Chondrocyte (in vitro differentiated cells): ENCODE measurements around the gene NR2C2. TPM values are rescaled to one million over a fixed set of nuclear protein-coding genes. Genes with fewer than 3 reads are reported as not detected.

Experiments used
- DNase-seq: peaks from one replicate; pipeline ENCODE4 v3.0.0; 2021; ENCODE audit warnings: mixed read lengths, low spot score
- H3K27ac Mint-ChIP-seq: one replicate; pipeline ENCODE4 v1.8.0; 2021; ENCODE audit warnings: mild to moderate bottlenecking, moderate library complexity, mixed read lengths; ENCODE audit not compliant: unreplicated experiment
- H3K27me3 Mint-ChIP-seq: 2 replicates; pipeline ENCODE4 v1.8.0; 2021; ENCODE audit warnings: low read depth, mixed read lengths
- H3K36me3 Mint-ChIP-seq: 2 replicates; pipeline ENCODE4 v1.8.0; 2021; ENCODE audit warnings: low read depth, mixed read lengths
- H3K4me1 Mint-ChIP-seq: 2 replicates; pipeline ENCODE4 v1.8.0; 2021; ENCODE audit warnings: low read depth, mild to moderate bottlenecking, mixed read lengths
- H3K4me3 Mint-ChIP-seq: one replicate; pipeline ENCODE4 v1.8.0; 2021; ENCODE audit warnings: mild to moderate bottlenecking, moderate library complexity, mixed read lengths; ENCODE audit not compliant: unreplicated experiment
- H3K9me3 Mint-ChIP-seq: 2 replicates; pipeline ENCODE4 v1.8.0; 2021; ENCODE audit warnings: low read depth, mixed read lengths
- CTCF ChIP-seq: fragments of 200-600 bp; sonication (generic); IDR thresholded peaks from 2 replicates; pipeline ENCODE4 v1.5.0; 2021; ENCODE audit warnings: antibody characterized with exemption, mild to moderate bottlenecking, moderate library complexity
- total RNA-seq: library from RNA; stranded (reverse); gene quantifications from 3 replicates; pipeline ENCODE4 v1.2.1, GENCODE V29; 2021

NR2C2 gene
- total RNA-seq, 1 donor from 2014 or later = 42.5 TPM

DNA sequence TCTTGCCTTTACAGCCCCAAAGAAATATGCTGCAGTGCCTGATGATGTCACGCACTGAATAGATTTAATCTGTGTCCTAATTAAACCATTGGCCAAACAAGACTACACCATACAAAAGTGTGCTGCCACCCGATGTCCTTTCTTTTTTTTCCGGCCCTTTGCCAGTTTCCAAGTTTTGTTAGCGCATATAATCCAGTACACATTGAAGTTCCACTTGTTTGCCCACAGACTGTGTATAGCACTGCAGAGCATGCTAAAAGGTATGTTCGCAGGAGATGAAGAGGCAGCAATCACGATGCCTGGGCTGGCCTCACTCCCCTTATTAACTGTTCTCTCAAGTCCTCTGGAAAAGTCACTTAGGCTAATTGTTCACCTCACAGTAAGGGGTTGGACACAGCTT lies 90.9 kb downstream of the NR2C2 start:
- no peak overlapping the region for H3K4me3 Mint-ChIP-seq
- no peak for TF ChIP-seq CTCF

DNA sequence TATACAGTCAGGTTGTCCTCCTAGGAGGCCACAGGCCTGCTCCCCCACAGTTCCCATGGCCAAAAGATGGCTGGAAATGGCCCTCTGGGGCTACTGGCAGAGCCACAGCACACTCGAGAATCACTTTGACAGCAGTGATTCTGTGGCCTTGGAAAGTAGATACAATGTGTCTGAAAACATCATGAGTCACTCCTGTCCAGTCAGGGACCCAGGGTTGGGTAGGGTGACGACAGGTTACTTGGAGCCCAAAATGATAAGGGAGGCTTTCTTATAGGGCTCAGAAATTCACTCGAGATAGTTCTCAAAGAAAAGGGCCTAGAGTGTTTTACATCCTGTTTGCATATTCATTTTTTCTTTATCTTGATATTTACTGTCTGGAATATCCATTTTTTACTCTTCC lies 93.5 kb downstream of the NR2C2 start:
- no peak for TF ChIP-seq CTCF
- DNase-seq = no peak
- H3K9me3 Mint-ChIP-seq = no peaks in the 10 kb centered on the region
- no peaks in the 10 kb centered on the region for H3K27me3 Mint-ChIP-seq
- no peak overlapping the region for H3K4me3 Mint-ChIP-seq
- no peak overlapping the region for H3K27ac Mint-ChIP-seq
- H3K36me3 Mint-ChIP-seq = peaks cover 33% of the 10 kb centered on the region
- peaks cover 9% of the 10 kb centered on the region for H3K4me1 Mint-ChIP-seq

More for the DNA sequence above, 90.9 kb downstream of the NR2C2 start:
- Mint-ChIP-seq H3K27me3 (no peaks in the 10 kb centered on the region), H3K4me1 (peaks cover 9% of the 10 kb centered on the region), H3K27ac (no peak overlapping the region), H3K36me3 (peaks cover 28% of the 10 kb centered on the region), H3K9me3 (no peaks in the 10 kb centered on the region)
- DNase-seq = no peak

- Mint-ChIP-seq H3K36me3 (peaks cover 38% of the 10 kb centered on the region), H3K4me3 (no peak overlapping the region), H3K27ac (no peak overlapping the region), H3K27me3 (no peaks in the 10 kb centered on the region), H3K9me3 (no peaks in the 10 kb centered on the region), H3K4me1 (peaks cover 9% of the 10 kb centered on the region)
- no peak for TF ChIP-seq CTCF
- DNase-seq = no peak
Observed at GRCh38 chr3:15041950-15042349, 94.6 kb downstream of the NR2C2 start.

DNA sequence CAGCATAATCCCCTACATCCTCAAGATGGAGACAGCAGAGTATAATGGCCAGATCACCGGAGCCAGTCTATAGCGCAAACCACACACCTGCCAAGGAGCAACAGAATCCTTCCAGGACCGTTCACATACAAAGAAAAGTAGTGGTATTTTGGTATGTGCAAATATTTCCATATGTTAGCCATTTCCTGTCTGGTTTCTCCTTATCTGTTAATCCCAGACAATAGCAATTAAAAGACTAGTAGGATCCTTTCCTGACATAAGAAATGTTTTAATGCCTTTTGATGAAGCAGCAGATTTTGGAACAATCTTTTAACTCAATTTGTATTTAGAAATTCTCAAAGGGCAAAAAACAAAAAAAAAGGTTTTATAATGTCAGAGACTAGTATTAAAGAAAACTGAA lies 95.6 kb downstream of the NR2C2 start:
- no peaks in the 10 kb centered on the region for H3K27me3 Mint-ChIP-seq
- H3K36me3 Mint-ChIP-seq = peaks cover 39% of the 10 kb centered on the region
- no peak for DNase-seq
- H3K4me1 Mint-ChIP-seq = peaks cover 9% of the 10 kb centered on the region
- no peak for TF ChIP-seq CTCF
- no peaks in the 10 kb centered on the region for H3K9me3 Mint-ChIP-seq
- no peak overlapping the region for H3K27ac Mint-ChIP-seq
- H3K4me3 Mint-ChIP-seq = no peak overlapping the region

DNA sequence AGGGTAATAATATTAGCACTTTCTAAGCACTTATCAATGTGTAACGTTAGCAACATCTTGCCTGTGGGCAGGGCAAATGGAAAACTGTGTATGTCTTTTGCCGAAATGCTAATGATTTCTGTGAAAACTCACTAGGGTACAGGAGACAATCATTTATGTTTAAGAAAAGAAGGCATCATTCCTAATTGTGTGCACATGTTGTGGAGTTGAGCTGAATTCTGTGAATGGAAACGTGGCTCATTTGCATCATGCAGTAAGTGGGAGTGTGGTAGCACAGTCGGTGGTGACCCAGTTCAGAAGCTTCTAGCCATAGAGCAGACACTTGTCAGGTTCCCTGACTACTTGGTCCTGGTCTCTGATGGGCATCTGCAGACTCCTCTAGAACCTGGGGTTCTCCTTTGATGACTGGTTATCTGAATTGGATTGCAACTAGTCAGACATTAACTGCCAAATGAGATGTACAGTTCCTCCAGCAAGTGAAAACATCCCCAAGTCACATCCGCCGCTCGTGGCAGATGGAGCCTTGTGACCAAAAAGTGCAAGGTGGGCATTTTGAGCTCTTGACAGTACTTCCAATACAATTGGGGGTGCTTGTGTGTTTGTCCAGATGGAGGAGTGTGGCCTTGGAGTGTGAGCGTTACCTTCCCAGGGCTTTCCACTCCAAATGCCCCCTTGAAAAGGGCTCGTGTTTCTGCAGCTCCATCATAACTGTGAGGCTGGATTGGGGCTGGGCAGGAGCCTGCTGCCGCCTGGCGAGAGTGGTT lies 96.2 kb downstream of the NR2C2 start:
- Mint-ChIP-seq H3K4me3 (no peak overlapping the region), H3K27ac (no peak overlapping the region), H3K9me3 (no peaks in the 10 kb centered on the region), H3K27me3 (no peaks in the 10 kb centered on the region), H3K4me1 (peaks cover 9% of the 10 kb centered on the region), H3K36me3 (peaks cover 35% of the 10 kb centered on the region)
- TF ChIP-seq CTCF = no peak
- DNase-seq = no peak
